Neural cell (in vitro differentiated cells): ENCODE measurements around the gene ONECUT3.

Experiments
- CTCF ChIP-seq: fragments of 450-650 bp; IDR thresholded peaks from 2 replicates; pipeline ENCODE4 v1.5.1; 2014; ENCODE audit warnings: antibody characterized with exemption, mild to moderate bottlenecking, moderate library complexity; ENCODE audit not compliant: poor library complexity, severe bottlenecking
- EP300 ChIP-seq: fragments of 450-650 bp; conservative IDR thresholded peaks from 2 replicates; pipeline ENCODE4 v1.6.1; 2014; ENCODE audit warnings: antibody characterized with exemption, mild to moderate bottlenecking, moderate library complexity; ENCODE audit not compliant: poor library complexity, severe bottlenecking
- TAF1 ChIP-seq: IDR thresholded peaks from 2 replicates; pipeline ENCODE4 v1.6.1; 2012; ENCODE audit warnings: low read depth

GRCh38 chr19:1819341-1820255 is 66.3 kb downstream of the ONECUT3 start:
- TF ChIP-seq CTCF (no peak), EP300 (no peak), TAF1 (no peak)
